Activated CD4-positive, alpha-beta T cell treated with anti-CD3 and anti-CD28 coated beads for 36 hours (primary cell): ENCODE measurements around the gene WASF2. TPM values are rescaled to one million over a fixed set of nuclear protein-coding genes. Genes with fewer than 3 reads are reported as not detected.
"Not testable (repeated sequence)": the region's sequence is repeated elsewhere in the genome, so short reads cannot be mapped to it uniquely, and the experiment has no call there.

ENCODE experiments used
- ATAC-seq: fragments of 200-7000 bp; cut with Tn5 transposase; one replicate; pipeline ENCODE4 v1.10.0; 2021; ENCODE audit warnings: mild to moderate bottlenecking, moderate library complexity
- CTCF ChIA-PET: fragments of 350-600 bp; sonication (Branson Sonifier 250); formaldehyde crosslinking; loops from one replicate; lab custom pipeline; 2021; ENCODE audit warnings: antibody characterized with exemption; lab: Charles Lee
- POLR2A ChIA-PET: fragments of 350-600 bp; sonication (Branson Sonifier 250); formaldehyde crosslinking; loops from one replicate; lab custom pipeline; 2021; ENCODE audit warnings: antibody characterized with exemption, inconsistent platforms; lab: Charles Lee
- DNase-seq: peaks from one replicate; pipeline ENCODE4 v3.0.0-alpha.2; 2020
- H3K27ac Mint-ChIP-seq: one replicate; pipeline ENCODE4 v1.8.0; 2021; ENCODE audit warnings: mixed read lengths
- H3K27me3 Mint-ChIP-seq: one replicate; pipeline ENCODE4 v1.8.0; 2021; ENCODE audit warnings: mixed read lengths
- H3K36me3 Mint-ChIP-seq: one replicate; pipeline ENCODE4 v1.8.0; 2021; ENCODE audit warnings: low read depth, mixed read lengths
- H3K4me1 Mint-ChIP-seq: one replicate; pipeline ENCODE4 v1.8.0; 2021; ENCODE audit warnings: mixed read lengths
- H3K4me3 Mint-ChIP-seq: one replicate; pipeline ENCODE4 v1.8.0; 2021; ENCODE audit warnings: mild to moderate bottlenecking, moderate library complexity, mixed read lengths
- H3K9me3 Mint-ChIP-seq: one replicate; pipeline ENCODE4 v1.8.0; 2021; ENCODE audit warnings: low read depth, mixed read lengths
- intact Hi-C, 2 experiments: fragments of 100-400 bp; cut with DNase I in 1 of 2; cut with micrococcal nuclease in 1 of 2; formaldehyde crosslinking; loops; one replicate each; pipeline versions ENCODE4 v1.14.2 to v1.15.1; 2022 to 2024; cut with DNase I, micrococcal nuclease
- total RNA-seq, 2 experiments: library from RNA; stranded (reverse); gene quantifications; one replicate each; pipeline ENCODE4 v1.2.3, GENCODE V29; 2021

Gene WASF2
- total RNA-seq, 2 experiments from 2014 or later: 104 to 132 TPM

- CTCF ChIA-PET: interaction anchor here (0.5 to 0.9 kb wide), 2 partner anchors 35 to 47 kb away, joined by 3 read pairs; no protein-coding TSS in a partner anchor
- H3K36me3 Mint-ChIP-seq: peaks cover 28% of the 10 kb centered on the region
- H3K4me1 Mint-ChIP-seq: peaks cover 81% of the 10 kb centered on the region
- DNase-seq: peak; percentile 27
- H3K27me3 Mint-ChIP-seq: no peaks in the 10 kb centered on the region
- H3K27ac Mint-ChIP-seq: peak overlapping the region; percentile 44
- ATAC-seq: peak; percentile 43
- H3K9me3 Mint-ChIP-seq: peaks cover 2% of the 10 kb centered on the region
- peak overlapping the region; percentile 7 for H3K4me3 Mint-ChIP-seq
- intact Hi-C loops: no loop called here
- POLR2A ChIA-PET: interaction anchor here (0.7 kb wide), 1 partner anchor 52 kb away, joined by 4 read pairs; no protein-coding TSS in a partner anchor
These were observed 16.2 kb downstream of the WASF2 start for GRCh38 chr1:27473755-27474154.

GRCh38 chr1:27472098-27472497 is 17.9 kb downstream of the WASF2 start:
- DNase-seq, intact Hi-C loops: not testable (repeated sequence)
- CTCF ChIA-PET: interaction anchor here (0.6 to 0.9 kb wide), 3 partner anchors 18 to 643 kb away, joined by 3 to 4 read pairs (median 3); no protein-coding TSS in a partner anchor

DNA sequence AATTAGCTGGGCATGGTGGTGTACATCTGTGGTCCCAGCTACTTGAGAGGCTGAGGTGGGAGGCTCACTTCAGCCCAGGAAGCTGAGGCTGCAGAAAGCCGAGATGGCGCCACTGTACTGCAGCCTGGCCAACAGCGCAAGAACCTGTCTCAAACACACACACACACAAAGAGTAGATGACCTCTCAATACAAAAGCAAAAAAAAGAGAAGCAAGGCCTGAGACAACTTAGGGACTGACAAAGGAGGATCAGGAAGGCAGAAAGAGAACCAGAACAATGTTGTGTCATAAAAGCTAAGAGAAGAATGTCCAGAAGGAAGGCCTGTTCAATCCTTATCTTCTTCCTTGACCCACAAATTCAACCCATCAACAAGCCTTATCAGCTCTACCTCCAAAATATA is 18.5 kb downstream of the WASF2 start:
- ChIA-PET CTCF (interaction anchor here (0.6 to 1.8 kb wide), 3 partner anchors 11 to 643 kb away, joined by 3 to 5 read pairs (median 4); no protein-coding TSS in a partner anchor), POLR2A (no interaction called here)
- DNase-seq: no peak
- Mint-ChIP-seq H3K27me3 (no peaks in the 10 kb centered on the region), H3K9me3 (no peaks in the 10 kb centered on the region), H3K4me3 (no peak overlapping the region), H3K27ac (peak overlapping the region; percentile 1), H3K36me3 (peaks cover 23% of the 10 kb centered on the region), H3K4me1 (peaks cover 76% of the 10 kb centered on the region)
- intact Hi-C loops: no loop called here
- ATAC-seq: no peak

More at GRCh38 chr1:27472098-27472497, 17.9 kb downstream of the WASF2 start:
- ATAC-seq, H3K27ac Mint-ChIP-seq, POLR2A ChIA-PET, H3K9me3 Mint-ChIP-seq, H3K27me3 Mint-ChIP-seq, H3K4me3 Mint-ChIP-seq: not testable (repeated sequence)
- peaks cover 28% of the 10 kb centered on the region for H3K36me3 Mint-ChIP-seq
- peaks cover 82% of the 10 kb centered on the region for H3K4me1 Mint-ChIP-seq

DNA sequence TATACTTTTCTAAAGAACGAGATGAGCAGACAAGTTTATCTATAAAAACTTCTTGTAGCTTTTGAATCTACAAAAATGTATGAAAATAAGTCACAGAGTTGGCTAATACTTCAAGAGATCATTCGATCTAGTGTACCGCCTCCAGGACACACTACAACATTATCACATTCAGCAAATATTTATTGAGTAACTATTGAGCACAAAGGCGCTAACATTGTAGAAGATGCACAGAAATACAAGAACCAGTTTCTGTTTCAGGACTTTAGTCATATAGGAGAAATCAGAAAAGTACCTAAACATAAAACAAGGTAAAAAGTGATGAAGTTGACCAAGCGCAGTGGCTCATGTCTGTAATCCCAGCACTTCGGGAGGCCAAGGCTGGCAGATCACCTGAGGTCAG is 20.6 kb downstream of the WASF2 start:
- no peak for DNase-seq
- Mint-ChIP-seq H3K4me3 (no peak overlapping the region), H3K9me3 (no peaks in the 10 kb centered on the region), H3K4me1 (peaks cover 74% of the 10 kb centered on the region), H3K36me3 (peaks cover 23% of the 10 kb centered on the region), H3K27me3 (no peaks in the 10 kb centered on the region), H3K27ac (peak overlapping the region; percentile 76)
- peak; percentile 71 for ATAC-seq
- POLR2A ChIA-PET: no interaction called here
- intact Hi-C loops: no loop called here
- CTCF ChIA-PET: interaction anchor here (0.6 to 1.8 kb wide), 7 partner anchors 9 to 356 kb away, joined by 3 to 7 read pairs (median 3); no protein-coding TSS in a partner anchor

DNA sequence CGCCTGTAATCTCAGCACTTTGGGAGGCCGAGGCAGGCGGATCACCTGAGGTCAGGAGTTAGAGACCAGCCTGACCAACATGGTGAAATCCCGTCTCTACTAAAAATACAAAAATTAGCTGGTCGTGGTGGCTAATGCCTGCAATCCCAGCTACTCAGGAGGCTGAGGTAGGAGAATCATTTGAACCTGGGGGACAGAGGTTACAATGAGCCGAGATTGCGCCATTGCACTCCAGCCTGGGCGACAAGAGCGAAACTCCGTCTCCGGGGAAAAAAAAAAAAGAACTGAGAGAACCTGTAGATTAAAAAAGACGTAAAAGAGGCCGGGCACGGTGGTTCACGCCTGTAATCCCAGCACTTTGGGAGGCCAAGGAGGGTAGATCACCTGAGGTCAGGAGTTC is 21.6 kb downstream of the WASF2 start:
- H3K27ac Mint-ChIP-seq: peak overlapping the region; percentile 76
- H3K4me3 Mint-ChIP-seq, H3K27me3 Mint-ChIP-seq, DNase-seq, ATAC-seq, intact Hi-C loops, H3K9me3 Mint-ChIP-seq: not testable (repeated sequence)
- ChIA-PET CTCF (interaction anchor here (0.6 to 1.8 kb wide), 7 partner anchors 10 to 140 kb away, joined by 3 to 7 read pairs (median 3); no protein-coding TSS in a partner anchor), POLR2A (interaction anchor here (0.7 kb wide), 1 partner anchor 196 kb away, joined by 5 read pairs; no protein-coding TSS in a partner anchor)
- H3K4me1 Mint-ChIP-seq: peaks cover 64% of the 10 kb centered on the region
- H3K36me3 Mint-ChIP-seq: peaks cover 23% of the 10 kb centered on the region

DNA sequence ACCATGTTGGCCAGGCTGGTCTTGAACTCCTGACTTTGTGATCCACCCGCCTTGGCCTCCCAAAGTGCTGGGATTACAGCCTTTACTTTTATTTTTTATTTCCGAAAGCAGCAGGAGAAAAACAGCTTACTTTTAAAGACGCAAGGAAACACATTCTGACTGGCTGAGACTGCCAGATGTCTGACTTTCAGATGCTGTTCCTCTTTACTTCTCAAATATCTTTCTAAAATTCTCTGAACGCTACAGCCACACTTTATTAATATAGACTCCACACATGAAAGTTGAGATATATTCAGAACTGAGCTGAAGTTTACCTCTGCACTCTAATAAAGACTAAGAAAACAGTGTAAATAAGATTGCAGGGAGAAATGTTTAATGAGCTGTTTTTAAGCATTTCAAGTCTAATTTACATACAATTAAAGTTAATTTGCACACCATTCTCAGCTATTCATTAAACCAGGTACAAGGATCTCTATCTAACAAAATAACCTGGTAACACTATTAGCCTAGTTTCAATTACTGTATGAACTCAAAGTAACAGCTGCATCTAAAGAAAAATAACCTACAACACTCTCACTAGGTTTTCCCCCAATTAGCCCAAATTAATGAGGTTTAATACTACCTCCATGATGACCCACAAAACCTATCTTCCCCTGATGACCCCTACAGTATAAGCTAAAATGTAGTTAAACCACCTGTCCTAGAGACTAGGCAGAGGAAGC is 24.9 kb downstream of the WASF2 start:
- no peak for DNase-seq
- H3K36me3 Mint-ChIP-seq: peaks cover 19% of the 10 kb centered on the region
- no peaks in the 10 kb centered on the region for H3K9me3 Mint-ChIP-seq
- CTCF ChIA-PET: interaction anchor here (0.6 to 2.3 kb wide), 13 partner anchors 9 to 612 kb away, joined by 3 to 6 read pairs (median 3); partner anchors contain the start of gene IFI6
- no peak for ATAC-seq
- H3K4me1 Mint-ChIP-seq: peaks cover 51% of the 10 kb centered on the region
- POLR2A ChIA-PET: interaction anchor here (0.8 kb wide), 1 partner anchor 16 kb away, joined by 3 read pairs; no protein-coding TSS in a partner anchor
- H3K27me3 Mint-ChIP-seq: no peaks in the 10 kb centered on the region
- H3K4me3 Mint-ChIP-seq: no peak overlapping the region
- no peak overlapping the region for H3K27ac Mint-ChIP-seq
- intact Hi-C loops: loop anchor here in 1 of 2 experiments (2.0 kb wide), 1 partner anchor 14 kb away; no protein-coding TSS in a partner anchor

DNA sequence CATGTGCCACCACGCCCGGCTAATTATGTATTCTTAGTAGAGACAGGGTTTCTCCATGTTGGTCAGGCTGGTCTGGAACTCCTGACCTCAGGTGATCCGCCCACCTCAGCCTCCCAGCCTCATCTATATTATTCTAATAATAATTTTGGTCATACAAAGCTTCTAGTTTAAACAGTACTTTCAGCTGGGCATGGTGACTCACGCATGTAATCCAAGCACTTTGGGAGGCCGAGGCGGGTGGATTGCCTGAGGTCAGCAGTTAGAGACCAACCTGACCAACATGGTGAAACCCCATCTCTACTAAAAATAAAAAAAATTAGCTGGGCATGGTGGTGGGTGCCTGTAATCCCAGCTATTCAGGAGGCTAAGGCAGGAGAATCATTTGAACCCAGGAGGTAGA is 26.1 kb downstream of the WASF2 start:
- DNase-seq, H3K4me3 Mint-ChIP-seq, H3K9me3 Mint-ChIP-seq, H3K27ac Mint-ChIP-seq, H3K27me3 Mint-ChIP-seq, POLR2A ChIA-PET, ATAC-seq: not testable (repeated sequence)
- peaks cover 11% of the 10 kb centered on the region for H3K36me3 Mint-ChIP-seq
- intact Hi-C loops: loop anchor here in 1 of 2 experiments (2.0 kb wide), 1 partner anchor 13 kb away; no protein-coding TSS in a partner anchor
- CTCF ChIA-PET: interaction anchor here (0.6 to 1.7 kb wide), 7 partner anchors 11 to 208 kb away, joined by 3 to 5 read pairs (median 3); partner anchors contain the start of gene IFI6
- peaks cover 43% of the 10 kb centered on the region for H3K4me1 Mint-ChIP-seq

DNA sequence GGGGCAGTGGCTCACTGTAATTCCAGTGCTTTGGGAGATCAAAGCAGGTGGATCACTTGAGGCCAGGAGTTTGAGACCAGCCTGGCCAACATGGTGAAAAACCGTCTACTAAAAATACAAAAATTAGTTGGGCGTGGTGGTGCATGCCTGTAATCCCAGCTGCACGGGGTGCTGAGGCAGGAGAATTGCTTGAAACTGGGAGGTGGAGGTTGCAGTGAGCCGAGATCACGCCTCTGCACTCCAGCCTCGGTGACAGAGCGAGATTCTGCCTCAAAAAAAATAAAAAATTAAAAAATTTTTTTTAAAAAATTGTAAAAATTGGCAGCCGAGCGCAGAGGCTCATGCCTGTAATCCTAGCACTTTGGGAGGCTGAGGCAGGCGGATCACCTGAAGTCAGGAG is 31.4 kb downstream of the WASF2 start:
- H3K36me3 Mint-ChIP-seq, DNase-seq, H3K27me3 Mint-ChIP-seq, intact Hi-C loops, H3K9me3 Mint-ChIP-seq, ATAC-seq, POLR2A ChIA-PET, H3K4me3 Mint-ChIP-seq, H3K27ac Mint-ChIP-seq: not testable (repeated sequence)
- peaks cover 38% of the 10 kb centered on the region for H3K4me1 Mint-ChIP-seq
- CTCF ChIA-PET: interaction anchor here (1.8 kb wide), 1 partner anchor 28 kb away, joined by 3 read pairs; no protein-coding TSS in a partner anchor

- intact Hi-C loops: no loop called here
These were observed 34.7 kb downstream of the WASF2 start for GRCh38 chr1:27455139-27455811.

GRCh38 chr1:27454610-27455009 is 35.4 kb downstream of the WASF2 start:
- ChIA-PET CTCF (interaction anchor here (0.8 to 1.1 kb wide), 2 partner anchors 17 to 34 kb away, joined by 4 read pairs; no protein-coding TSS in a partner anchor), POLR2A (no interaction called here)
- no peaks in the 10 kb centered on the region for H3K9me3 Mint-ChIP-seq
- no peak overlapping the region for H3K4me3 Mint-ChIP-seq
- intact Hi-C loops: no loop called here
- no peaks in the 10 kb centered on the region for H3K27me3 Mint-ChIP-seq
- no peak overlapping the region for H3K27ac Mint-ChIP-seq
- no peak for ATAC-seq
- no peak for DNase-seq
- H3K36me3 Mint-ChIP-seq: peaks cover 10% of the 10 kb centered on the region
- peaks cover 39% of the 10 kb centered on the region for H3K4me1 Mint-ChIP-seq

More at GRCh38 chr1:27455139-27455811, 34.7 kb downstream of the WASF2 start:
- ChIA-PET CTCF (interaction anchor here (0.6 to 2.0 kb wide), 6 partner anchors 9 to 225 kb away, joined by 3 to 7 read pairs (median 4); no protein-coding TSS in a partner anchor), POLR2A (no interaction called here)
- Mint-ChIP-seq H3K4me1 (peaks cover 40% of the 10 kb centered on the region), H3K9me3 (no peaks in the 10 kb centered on the region), H3K36me3 (peaks cover 7% of the 10 kb centered on the region), H3K27me3 (no peaks in the 10 kb centered on the region), H3K4me3 (peak overlapping the region; percentile 20), H3K27ac (peak overlapping the region; percentile 87)
- DNase-seq: peak; percentile 44
- peak; percentile 77 for ATAC-seq
